ENCODE data around the gene ACOT11.
A peak's percentile ranks its signal among the peaks of the same experiment; 100 is the strongest.

ACOT11 gene

GRCh38 chr1:54537611-54538010 lies 10.4 kb upstream of the ACOT11 start:
- no peak for FAIRE-seq
- DNase-seq (ENCODE audit: low spot score), result no peak

- DNase-seq (ENCODE audit: low spot score) (no peak), FAIRE-seq (no peak)
Observed at GRCh38 chr1:54538538-54538937, 9.5 kb upstream of the ACOT11 start.

- FAIRE-seq (no peak), DNase-seq (ENCODE audit: low spot score) (no peak)
Observed at GRCh38 chr1:54540582-54541295, 7.3 kb upstream of the ACOT11 start.

- FAIRE-seq (no peak), DNase-seq (ENCODE audit: low spot score) (peak; percentile 91)
Observed at GRCh38 chr1:54542120-54542961, 5.7 kb upstream of the ACOT11 start.

- no peak for DNase-seq (ENCODE audit: low spot score)
- no peak for FAIRE-seq
Observed at GRCh38 chr1:54542962-54543539, 5.0 kb upstream of the ACOT11 start.

GRCh38 chr1:54543729-54544496 lies 4.1 kb upstream of the ACOT11 start:
- FAIRE-seq (no peak), DNase-seq (ENCODE audit: low spot score) (no peak)

GRCh38 chr1:54545916-54546635 lies 2.0 kb upstream of the ACOT11 start:
- FAIRE-seq (no peak), DNase-seq (ENCODE audit: low spot score) (no peak)

GRCh38 chr1:54546651-54547401 lies 1.2 kb upstream of the ACOT11 start:
- FAIRE-seq, result no peak

GRCh38 chr1:54548389-54549044 lies 489 bp downstream of the ACOT11 start:
- DNase-seq (ENCODE audit: low spot score) (no peak), FAIRE-seq (no peak)

More at GRCh38 chr1:54546651-54547401, 1.2 kb upstream of the ACOT11 start:
- no peak for DNase-seq (ENCODE audit: low spot score)

- FAIRE-seq, result no peak
- DNase-seq (ENCODE audit: low spot score), result peak; percentile 8
Observed at GRCh38 chr1:54549181-54549924, 1.3 kb downstream of the ACOT11 start.

GRCh38 chr1:54551891-54552290 lies 3.9 kb downstream of the ACOT11 start:
- no peak for DNase-seq (ENCODE audit: low spot score)
- no peak for FAIRE-seq

- DNase-seq (ENCODE audit: low spot score) (no peak), FAIRE-seq (no peak)
Observed at GRCh38 chr1:54553602-54554313, 5.7 kb downstream of the ACOT11 start.

GRCh38 chr1:54556110-54556509 lies 8.1 kb downstream of the ACOT11 start:
- no peak for DNase-seq (ENCODE audit: low spot score)
- no peak for FAIRE-seq

- no peak for FAIRE-seq
- no peak for DNase-seq (ENCODE audit: low spot score)
Observed at GRCh38 chr1:54557671-54558355, 9.8 kb downstream of the ACOT11 start.

- FAIRE-seq (no peak), DNase-seq (ENCODE audit: low spot score) (no peak)
Observed at GRCh38 chr1:54558434-54559030, 10.5 kb downstream of the ACOT11 start.

- no peak for FAIRE-seq
- DNase-seq (ENCODE audit: low spot score), result no peak
Observed at GRCh38 chr1:54559111-54559548, 11.1 kb downstream of the ACOT11 start.

GRCh38 chr1:54559771-54560231 lies 11.8 kb downstream of the ACOT11 start:
- FAIRE-seq (no peak), DNase-seq (ENCODE audit: low spot score) (no peak)
